ENCODE data around the gene ARHGAP32. TPM values are rescaled to one million over a fixed set of nuclear protein-coding genes. Genes with fewer than 3 reads are reported as not detected.

Gene ARHGAP32
- total RNA-seq, 1 experiment from 2014 or later: 27.8 TPM

DNA sequence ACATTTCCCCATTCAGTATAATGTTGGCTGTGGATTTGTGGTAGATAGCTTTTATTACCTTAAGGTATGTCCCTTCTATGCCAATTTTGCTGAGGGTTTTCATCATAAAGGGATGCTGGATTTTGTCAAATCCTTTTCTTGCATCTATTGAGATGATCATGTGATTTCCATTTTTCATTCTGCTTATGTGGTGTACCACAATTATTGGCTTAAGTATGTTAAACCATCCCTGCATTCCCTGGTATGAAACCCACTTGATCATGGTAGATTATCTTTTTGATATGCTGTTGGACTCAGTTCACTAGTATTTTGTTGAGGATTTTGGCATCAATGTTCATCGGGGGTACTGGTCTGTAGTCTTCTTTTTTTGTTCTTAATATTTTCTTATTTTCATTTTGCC is 44.7 kb upstream of the ARHGAP32 start:
- Histone ChIP-seq H2AFZ (ENCODE audit: low read depth, low read length, poor library complexity, severe bottlenecking) (no peak overlapping the region), H3K9ac (ENCODE audit: low read length) (no peak overlapping the region), H3K9me3 (ENCODE audit: control insufficient read depth in 1 of 2, insufficient read depth in 1 of 2, low read depth in 1 of 2, low read length in 2 of 2) (no peaks in the 10 kb centered on the region), H3K4me2 (ENCODE audit: low read length) (no peak overlapping the region), H3K9me2 (ENCODE audit: insufficient read depth) (no peaks in the 10 kb centered on the region), H3K27ac (ENCODE audit: low read depth, low read length) (no peak overlapping the region), H4K20me1 (ENCODE audit: insufficient read depth) (no peaks in the 10 kb centered on the region), H3K4me1 (ENCODE audit: control insufficient read depth in 1 of 2, insufficient read depth in 2 of 2, low read length in 2 of 2) (no peaks in the 10 kb centered on the region), H3K27me3 (ENCODE audit: insufficient read depth, low read length) (no peaks in the 10 kb centered on the region), H3K36me3 (ENCODE audit: control insufficient read depth in 1 of 2, insufficient read depth in 2 of 2, low read length in 2 of 2) (no peaks in the 10 kb centered on the region; a peak in 1 of 4 replicates), H3K4me3 (replicated peaks in 1 of 2; ENCODE audit: low read depth in 1 of 2, low read length in 2 of 2) (no peak overlapping the region), H3K79me2 (ENCODE audit: insufficient read depth, low read length) (peaks cover 23% of the 10 kb centered on the region)
- RAD21 ChIA-PET (ENCODE audit: low non-redundant PET in 1 of 2, low total read pairs in 2 of 2, uncharacterized antibody in 2 of 2, unreplicated experiment in 2 of 2): no interaction called here
- POLR2A ChIA-PET: no interaction called here
- no TSS peak for BruUV-seq (replicated peaks)
- CTCF ChIA-PET: no interaction called here
- intact Hi-C loops (cut with micrococcal nuclease): no loop called here
- DNase-seq (ENCODE audit: low read depth, low spot score) (no peak), ATAC-seq (no peak)
- TF ChIP-seq EZH2 (IDR thresholded peaks at IDR 0.05) (no peak), EZH2phosphoT487 (IDR thresholded peaks at IDR 0.05; ENCODE audit: borderline replicate concordance) (no peak), TCF7L2 (IDR thresholded peaks at IDR 0.05; ENCODE audit: borderline replicate concordance, extremely low read depth, insufficient read depth, insufficient read length) (no peak), YY1 (IDR thresholded peaks at IDR 0.05; ENCODE audit: extremely low read depth, insufficient replicate concordance, low read depth, low read length) (no peak), ZNF274 (IDR thresholded peaks at IDR 0.05; ENCODE audit: low read depth, low read length) (no peak), CBX3 (IDR thresholded peaks at IDR 0.05; ENCODE audit: low read depth) (no peak), SIN3A (IDR thresholded peaks at IDR 0.05; ENCODE audit: low read depth) (no peak), ELF1 (IDR thresholded peaks at IDR 0.05; ENCODE audit: borderline replicate concordance, low read depth) (no peak)

DNA sequence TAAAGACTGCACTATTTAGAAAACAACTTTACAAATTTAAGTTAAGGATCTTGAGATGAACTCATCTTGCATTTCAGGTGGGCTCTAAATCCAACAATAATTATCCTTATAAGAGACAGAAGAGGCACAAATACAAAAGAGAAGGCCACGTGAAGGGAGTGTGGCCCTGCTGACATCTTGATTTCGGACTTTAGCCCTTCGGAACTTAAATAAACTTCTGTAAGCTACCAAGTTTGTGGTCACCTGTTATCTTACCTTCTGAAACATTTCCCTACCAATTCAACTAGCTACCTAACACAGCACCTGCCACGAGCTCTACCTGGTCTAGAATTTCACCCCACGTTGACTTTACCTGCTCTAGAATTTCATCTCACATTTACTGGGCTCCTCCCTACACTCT is 42.9 kb upstream of the ARHGAP32 start:
- Histone ChIP-seq H3K4me1 (ENCODE audit: control insufficient read depth in 1 of 2, insufficient read depth in 2 of 2, low read length in 2 of 2) (no peaks in the 10 kb centered on the region), H4K20me1 (ENCODE audit: insufficient read depth) (no peaks in the 10 kb centered on the region), H3K79me2 (ENCODE audit: insufficient read depth, low read length) (peaks cover 10% of the 10 kb centered on the region), H3K27me3 (ENCODE audit: insufficient read depth, low read length) (no peaks in the 10 kb centered on the region), H2AFZ (ENCODE audit: low read depth, low read length, poor library complexity, severe bottlenecking) (no peak overlapping the region), H3K27ac (ENCODE audit: low read depth, low read length) (no peak overlapping the region), H3K9me2 (ENCODE audit: insufficient read depth) (no peaks in the 10 kb centered on the region), H3K36me3 (ENCODE audit: control insufficient read depth in 1 of 2, insufficient read depth in 2 of 2, low read length in 2 of 2) (no peaks in the 10 kb centered on the region; a peak in 1 of 4 replicates), H3K9me3 (ENCODE audit: control insufficient read depth in 1 of 2, insufficient read depth in 1 of 2, low read depth in 1 of 2, low read length in 2 of 2) (no peaks in the 10 kb centered on the region), H3K9ac (ENCODE audit: low read length) (no peak overlapping the region), H3K4me3 (replicated peaks in 1 of 2; ENCODE audit: low read depth in 1 of 2, low read length in 2 of 2) (no peak overlapping the region), H3K4me2 (ENCODE audit: low read length) (no peak overlapping the region)
- no TSS peak for BruUV-seq (replicated peaks)
- CTCF ChIA-PET: no interaction called here
- TF ChIP-seq CBX3 (IDR thresholded peaks at IDR 0.05; ENCODE audit: low read depth) (no peak), EZH2phosphoT487 (IDR thresholded peaks at IDR 0.05; ENCODE audit: borderline replicate concordance) (no peak), ELF1 (IDR thresholded peaks at IDR 0.05; ENCODE audit: borderline replicate concordance, low read depth) (no peak), SP1 (IDR thresholded peaks at IDR 0.05; ENCODE audit: low read depth) (no peak), FOSL1 (IDR thresholded peaks at IDR 0.05; ENCODE audit: low read depth) (no peak), SIN3A (IDR thresholded peaks at IDR 0.05; ENCODE audit: low read depth) (no peak), EGR1 (IDR thresholded peaks at IDR 0.05; ENCODE audit: low read depth) (no peak), ZFX (IDR thresholded peaks at IDR 0.05) (no peak), YY1 (IDR thresholded peaks at IDR 0.05; ENCODE audit: extremely low read depth, insufficient replicate concordance, low read depth, low read length) (no peak), POLR2AphosphoS5 (IDR thresholded peaks at IDR 0.05; ENCODE audit: low read depth, low read length) (no peak), SRF (IDR thresholded peaks at IDR 0.05; ENCODE audit: low read depth) (no peak), JUND (IDR thresholded peaks at IDR 0.05) (no peak)
- TF ChIP-seq, protein P1, sequence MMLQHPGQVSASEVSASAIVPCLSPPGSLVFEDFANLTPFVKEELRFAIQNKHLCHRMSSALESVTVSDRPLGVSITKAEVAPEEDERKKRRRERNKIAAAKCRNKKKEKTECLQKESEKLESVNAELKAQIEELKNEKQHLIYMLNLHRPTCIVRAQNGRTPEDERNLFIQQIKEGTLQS (IDR thresholded peaks at IDR 0.05): no peak
- TF ChIP-seq, protein P2, sequence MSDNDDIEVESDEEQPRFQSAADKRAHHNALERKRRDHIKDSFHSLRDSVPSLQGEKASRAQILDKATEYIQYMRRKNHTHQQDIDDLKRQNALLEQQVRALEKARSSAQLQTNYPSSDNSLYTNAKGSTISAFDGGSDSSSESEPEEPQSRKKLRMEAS (IDR thresholded peaks at IDR 0.05): no peak
- TF ChIP-seq, protein P3, sequence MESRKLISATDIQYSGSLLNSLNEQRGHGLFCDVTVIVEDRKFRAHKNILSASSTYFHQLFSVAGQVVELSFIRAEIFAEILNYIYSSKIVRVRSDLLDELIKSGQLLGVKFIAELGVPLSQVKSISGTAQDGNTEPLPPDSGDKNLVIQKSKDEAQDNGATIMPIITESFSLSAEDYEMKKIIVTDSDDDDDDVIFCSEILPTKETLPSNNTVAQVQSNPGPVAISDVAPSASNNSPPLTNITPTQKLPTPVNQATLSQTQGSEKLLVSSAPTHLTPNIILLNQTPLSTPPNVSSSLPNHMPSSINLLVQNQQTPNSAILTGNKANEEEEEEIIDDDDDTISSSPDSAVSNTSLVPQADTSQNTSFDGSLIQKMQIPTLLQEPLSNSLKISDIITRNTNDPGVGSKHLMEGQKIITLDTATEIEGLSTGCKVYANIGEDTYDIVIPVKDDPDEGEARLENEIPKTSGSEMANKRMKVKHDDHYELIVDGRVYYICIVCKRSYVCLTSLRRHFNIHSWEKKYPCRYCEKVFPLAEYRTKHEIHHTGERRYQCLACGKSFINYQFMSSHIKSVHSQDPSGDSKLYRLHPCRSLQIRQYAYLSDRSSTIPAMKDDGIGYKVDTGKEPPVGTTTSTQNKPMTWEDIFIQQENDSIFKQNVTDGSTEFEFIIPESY (IDR thresholded peaks at IDR 0.05; ENCODE audit: extremely low read depth, insufficient replicate concordance, low read length): no peak
- ATAC-seq (no peak), DNase-seq (ENCODE audit: low read depth, low spot score) (no peak)
- intact Hi-C loops (cut with micrococcal nuclease): no loop called here
- POLR2A ChIA-PET: no interaction called here
- RAD21 ChIA-PET (ENCODE audit: low non-redundant PET in 1 of 2, low total read pairs in 2 of 2, uncharacterized antibody in 2 of 2, unreplicated experiment in 2 of 2): no interaction called here
